NCI-H748 (cell line): ENCODE results near the gene MIB1.
A peak's percentile ranks its signal among the peaks of the same experiment; 100 is the strongest.

Experiments used
- DNase-seq: peaks from one replicate; lab custom pipeline; 2025; ENCODE audit not compliant: unreplicated experiment; lab: John Stamatoyannopoulos, UW

MIB1 gene

GRCh38 chr18:21889570-21889969 is 149.0 kb downstream of the MIB1 start:
- no peak for DNase-seq

- no peak for DNase-seq
These were observed 154.2 kb downstream of the MIB1 start for GRCh38 chr18:21894619-21895367.

GRCh38 chr18:21896732-21897336 is 156.2 kb downstream of the MIB1 start:
- DNase-seq = no peak

GRCh38 chr18:21897811-21898210 is 157.2 kb downstream of the MIB1 start:
- peak; percentile 61 for DNase-seq

GRCh38 chr18:21900605-21901352 is 160.2 kb downstream of the MIB1 start:
- DNase-seq = no peak

- no peak for DNase-seq
These were observed 160.9 kb downstream of the MIB1 start for GRCh38 chr18:21901423-21901945.

GRCh38 chr18:21903709-21904108 is 163.1 kb downstream of the MIB1 start:
- no peak for DNase-seq

GRCh38 chr18:21904856-21905255 is 164.3 kb downstream of the MIB1 start:
- DNase-seq = no peak

- DNase-seq = no peak
These were observed 166.9 kb downstream of the MIB1 start for GRCh38 chr18:21907451-21907850.

GRCh38 chr18:21908711-21909110 is 168.1 kb downstream of the MIB1 start:
- DNase-seq = no peak

GRCh38 chr18:21910906-21911305 is 170.3 kb downstream of the MIB1 start:
- DNase-seq = no peak

GRCh38 chr18:21911551-21911950 is 171.0 kb downstream of the MIB1 start:
- DNase-seq = no peak

- DNase-seq = no peak
These were observed 172.0 kb downstream of the MIB1 start for GRCh38 chr18:21912339-21913239.

GRCh38 chr18:21914739-21915319 is 174.2 kb downstream of the MIB1 start:
- peak; percentile 67 for DNase-seq

GRCh38 chr18:21915546-21915945 is 175.0 kb downstream of the MIB1 start:
- DNase-seq = no peak

GRCh38 chr18:21916594-21916993 is 176.0 kb downstream of the MIB1 start:
- DNase-seq = no peak

GRCh38 chr18:21918693-21919092 is 178.1 kb downstream of the MIB1 start:
- no peak for DNase-seq
